HG02642 (cell line): ENCODE data around the gene CYSRT1.

Source experiments
- ATAC-seq: cut with Tn5 transposase; IDR thresholded peaks from one replicate; pipeline ENCODE4 v1.9.1; 2021; ENCODE audit warnings: mild to moderate bottlenecking; ENCODE audit not compliant: unreplicated experiment, poor library complexity

CYSRT1 gene

GRCh38 chr9:137224830-137225694 is at the start of gene CYSRT1:
Gene CYSRT1 (plus strand): TSS chr9:137225174. CDS start chr9:137225622, 448 bp downstream.
- ATAC-seq: no peak

GRCh38 chr9:137175345-137175961 is 49.5 kb upstream of the CYSRT1 start:
- no peak for ATAC-seq

- no peak for ATAC-seq
These were observed 48.4 kb upstream of the CYSRT1 start for GRCh38 chr9:137176302-137177182.

GRCh38 chr9:137178201-137178938 is 46.6 kb upstream of the CYSRT1 start:
- no peak for ATAC-seq

GRCh38 chr9:137178939-137179630 is 45.9 kb upstream of the CYSRT1 start:
- ATAC-seq: no peak

- ATAC-seq: no peak
These were observed 45.2 kb upstream of the CYSRT1 start for GRCh38 chr9:137179761-137180160.

- ATAC-seq: no peak
These were observed 44.5 kb upstream of the CYSRT1 start for GRCh38 chr9:137180491-137180890.

GRCh38 chr9:137181680-137182079 is 43.3 kb upstream of the CYSRT1 start:
- no peak for ATAC-seq

GRCh38 chr9:137182836-137183235 is 42.1 kb upstream of the CYSRT1 start:
- ATAC-seq: no peak

- no peak for ATAC-seq
These were observed 40.9 kb upstream of the CYSRT1 start for GRCh38 chr9:137183980-137184595.

GRCh38 chr9:137184881-137185660 is 39.9 kb upstream of the CYSRT1 start:
- ATAC-seq: no peak

- ATAC-seq: no peak
These were observed 39.1 kb upstream of the CYSRT1 start for GRCh38 chr9:137185921-137186320.

- no peak for ATAC-seq
These were observed 38.6 kb upstream of the CYSRT1 start for GRCh38 chr9:137186385-137186784.

GRCh38 chr9:137187386-137187785 is 37.6 kb upstream of the CYSRT1 start:
- ATAC-seq: no peak

GRCh38 chr9:137188086-137188489 is 36.9 kb upstream of the CYSRT1 start:
- no peak for ATAC-seq

GRCh38 chr9:137188490-137189296 is 36.3 kb upstream of the CYSRT1 start, which contains the start of the genes ANAPC2 and SSNA1:
Gene ANAPC2 (minus strand): TSS chr9:137188560. CDS start chr9:137188532, 28 bp downstream.
Gene SSNA1 (plus strand): TSS chr9:137188676. CDS start chr9:137188727, 51 bp downstream.
- ATAC-seq: peak; percentile 80
